HFF-Myc (cell line): ENCODE results near the gene YEATS4.
A peak's percentile ranks its signal among the peaks of the same experiment; 100 is the strongest.

Experiments used
- DNase-seq: peaks from one replicate; pipeline ENCODE4 v3.0.0-alpha.2; 2011; ENCODE audit warnings: low read depth; ENCODE audit errors: extremely low read depth
- H3K4me3 ChIP-seq: replicated peaks from 2 replicates; pipeline ENCODE4 v1.5.1; 2011; ENCODE audit warnings: low read depth, mild to moderate bottlenecking, control low read depth, low read length
- TF ChIP-seq, protein P1 (sequence below): IDR thresholded peaks from 2 replicates; pipeline ENCODE4 v1.5.1; 2012; ENCODE audit warnings: mild to moderate bottlenecking, low read depth, low read length, control low read depth; ENCODE audit errors: missing control alignments

The YEATS4 gene

DNA sequence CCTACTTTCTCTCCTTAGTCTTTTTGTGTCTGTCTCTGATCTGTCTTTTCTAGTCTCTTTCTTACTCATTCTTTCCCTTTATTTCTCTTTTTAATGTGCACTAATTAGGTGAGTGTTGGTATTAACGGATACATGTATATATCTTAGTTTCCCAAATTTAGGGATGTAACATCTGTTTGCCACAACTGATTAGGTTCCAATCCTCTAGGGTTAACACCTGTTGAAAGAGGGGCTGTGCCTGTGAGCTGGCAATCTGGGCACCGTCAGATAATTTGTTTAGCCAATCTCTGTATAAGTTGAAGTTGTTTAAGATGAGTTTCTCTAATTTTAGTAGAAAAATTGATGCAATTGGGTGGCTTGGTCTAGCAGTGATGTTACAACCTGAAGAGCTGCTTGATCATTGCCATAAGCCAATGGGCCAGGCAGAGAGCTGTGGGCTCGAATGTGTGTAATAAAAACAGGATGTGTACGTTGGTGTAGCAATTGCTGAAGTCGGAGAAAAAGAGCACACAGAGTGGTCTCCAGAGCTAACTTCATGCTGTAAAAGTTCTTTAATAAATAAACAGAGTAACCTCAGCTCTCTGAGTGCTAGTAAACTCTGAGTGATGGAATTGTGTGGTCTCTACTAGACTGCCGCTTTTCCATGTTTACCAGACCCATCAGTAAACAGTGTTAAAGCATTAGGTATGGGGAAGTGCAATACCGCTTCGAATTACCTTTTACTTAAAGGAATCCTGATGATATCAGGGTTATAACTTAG, 29.7 kb upstream of the YEATS4 start:
- TF ChIP-seq, protein P1, sequence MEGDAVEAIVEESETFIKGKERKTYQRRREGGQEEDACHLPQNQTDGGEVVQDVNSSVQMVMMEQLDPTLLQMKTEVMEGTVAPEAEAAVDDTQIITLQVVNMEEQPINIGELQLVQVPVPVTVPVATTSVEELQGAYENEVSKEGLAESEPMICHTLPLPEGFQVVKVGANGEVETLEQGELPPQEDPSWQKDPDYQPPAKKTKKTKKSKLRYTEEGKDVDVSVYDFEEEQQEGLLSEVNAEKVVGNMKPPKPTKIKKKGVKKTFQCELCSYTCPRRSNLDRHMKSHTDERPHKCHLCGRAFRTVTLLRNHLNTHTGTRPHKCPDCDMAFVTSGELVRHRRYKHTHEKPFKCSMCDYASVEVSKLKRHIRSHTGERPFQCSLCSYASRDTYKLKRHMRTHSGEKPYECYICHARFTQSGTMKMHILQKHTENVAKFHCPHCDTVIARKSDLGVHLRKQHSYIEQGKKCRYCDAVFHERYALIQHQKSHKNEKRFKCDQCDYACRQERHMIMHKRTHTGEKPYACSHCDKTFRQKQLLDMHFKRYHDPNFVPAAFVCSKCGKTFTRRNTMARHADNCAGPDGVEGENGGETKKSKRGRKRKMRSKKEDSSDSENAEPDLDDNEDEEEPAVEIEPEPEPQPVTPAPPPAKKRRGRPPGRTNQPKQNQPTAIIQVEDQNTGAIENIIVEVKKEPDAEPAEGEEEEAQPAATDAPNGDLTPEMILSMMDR: no peak
- DNase-seq: no peak
- H3K4me3 ChIP-seq: no peak overlapping the region

DNA sequence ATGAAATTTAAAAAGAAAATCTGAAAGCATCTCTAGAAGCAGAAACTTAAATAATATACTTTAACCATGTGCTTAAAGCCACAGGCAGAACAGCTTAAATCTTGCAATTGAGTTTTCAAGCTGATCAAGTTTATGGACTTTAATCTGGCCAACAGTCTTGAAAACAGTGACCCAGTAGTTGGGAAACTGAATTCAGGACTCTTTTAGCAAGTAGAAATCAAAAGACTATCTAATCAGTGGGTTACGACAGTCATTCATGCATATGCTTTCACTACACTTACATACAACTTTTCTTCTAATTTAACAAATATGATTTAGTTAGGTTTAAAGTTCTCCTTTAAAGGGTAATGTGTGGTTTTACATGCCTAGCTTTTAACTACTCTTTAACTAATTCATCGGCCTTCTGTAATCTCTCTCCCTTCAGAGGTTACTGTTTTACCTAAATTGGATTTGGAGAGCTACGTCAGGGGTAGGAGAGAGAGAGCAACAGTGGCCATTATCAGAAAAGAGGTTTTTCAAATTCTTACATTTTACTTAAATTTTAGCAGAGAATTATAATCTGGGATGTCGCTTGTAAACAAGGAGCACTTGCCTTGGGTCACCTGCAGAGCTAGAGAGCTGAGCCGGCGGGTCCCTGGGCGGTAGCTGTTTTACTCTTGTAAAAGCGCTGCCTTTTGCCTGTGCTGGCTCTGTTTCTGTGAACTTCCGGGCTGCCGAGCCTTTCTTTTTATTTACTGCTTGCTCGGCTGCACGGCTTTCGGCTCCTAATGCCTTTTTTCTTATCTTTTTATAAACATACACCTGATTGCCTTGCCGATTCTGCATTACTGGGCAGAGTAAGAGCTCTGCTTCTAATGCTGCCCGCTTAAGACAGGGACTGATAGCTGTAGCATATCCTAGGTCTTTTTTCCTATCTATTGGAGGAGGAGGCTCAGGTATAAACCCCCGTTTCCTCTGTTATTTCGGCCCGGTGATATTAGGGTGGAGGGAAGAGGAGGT, 28.8 kb upstream of the YEATS4 start:
- no peak for DNase-seq
- peak overlapping the region; percentile 15; the same call in 1 of the 2 replicates for H3K4me3 ChIP-seq
- TF ChIP-seq, protein P1: no peak

DNA sequence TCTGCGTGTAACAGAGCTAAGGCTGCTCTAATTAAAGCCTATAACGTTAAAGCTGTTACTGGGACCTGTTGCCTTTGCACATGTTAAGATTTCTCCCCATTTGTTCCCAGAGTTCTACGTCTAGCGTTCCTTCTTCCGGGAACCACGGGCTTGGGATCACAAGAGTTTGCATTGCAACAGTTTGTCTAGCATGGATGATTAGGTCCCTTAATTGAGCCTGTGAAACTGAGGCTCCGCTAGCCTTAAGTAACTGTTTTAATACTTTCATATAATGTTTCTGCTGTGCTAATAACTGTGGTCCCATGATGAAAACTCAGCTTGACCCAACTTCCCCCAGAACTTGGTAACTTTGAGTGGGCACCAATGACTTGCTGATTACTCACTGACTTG, 28.0 kb upstream of the YEATS4 start:
- no peak for DNase-seq
- TF ChIP-seq, protein P1: no peak
- H3K4me3 ChIP-seq: no peak overlapping the region

DNA sequence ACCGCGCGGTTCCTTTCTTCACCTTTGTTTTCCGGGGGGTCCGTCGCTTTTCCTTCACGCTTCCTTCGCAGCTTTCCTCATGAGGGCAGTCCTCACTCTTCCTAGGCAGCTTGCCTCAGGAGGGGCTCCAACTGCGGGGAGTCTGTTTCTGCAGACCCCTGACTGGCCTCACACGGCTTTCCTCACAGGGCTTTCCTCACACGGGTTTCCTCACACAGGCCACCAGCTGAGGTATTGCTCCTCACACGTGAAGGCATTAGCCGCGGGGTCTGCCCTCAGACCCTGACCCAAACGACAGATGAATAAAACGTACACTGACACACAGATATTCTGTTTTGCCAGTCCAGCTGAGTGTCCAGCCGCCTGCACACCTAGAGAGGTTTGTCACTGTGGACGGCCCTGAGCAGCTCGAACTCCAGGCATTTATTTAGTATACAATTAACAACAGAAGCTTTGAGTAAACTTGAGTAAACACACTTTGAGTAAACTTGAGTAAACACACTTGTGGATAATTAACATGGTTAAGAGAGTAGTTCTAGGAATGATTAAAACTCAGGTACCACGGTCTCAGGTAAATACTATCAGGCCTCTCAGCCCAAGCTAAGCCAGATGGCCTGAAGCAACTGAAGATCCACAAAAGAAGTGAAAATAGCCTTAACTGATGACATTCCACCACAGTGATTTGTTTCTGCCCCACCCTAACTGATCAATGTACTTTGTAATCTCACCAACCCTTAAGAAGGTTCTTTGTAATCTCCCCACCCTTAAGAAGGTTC, 27.4 kb upstream of the YEATS4 start:
- TF ChIP-seq, protein P1: no peak
- no peak for DNase-seq
- no peak overlapping the region for H3K4me3 ChIP-seq

DNA sequence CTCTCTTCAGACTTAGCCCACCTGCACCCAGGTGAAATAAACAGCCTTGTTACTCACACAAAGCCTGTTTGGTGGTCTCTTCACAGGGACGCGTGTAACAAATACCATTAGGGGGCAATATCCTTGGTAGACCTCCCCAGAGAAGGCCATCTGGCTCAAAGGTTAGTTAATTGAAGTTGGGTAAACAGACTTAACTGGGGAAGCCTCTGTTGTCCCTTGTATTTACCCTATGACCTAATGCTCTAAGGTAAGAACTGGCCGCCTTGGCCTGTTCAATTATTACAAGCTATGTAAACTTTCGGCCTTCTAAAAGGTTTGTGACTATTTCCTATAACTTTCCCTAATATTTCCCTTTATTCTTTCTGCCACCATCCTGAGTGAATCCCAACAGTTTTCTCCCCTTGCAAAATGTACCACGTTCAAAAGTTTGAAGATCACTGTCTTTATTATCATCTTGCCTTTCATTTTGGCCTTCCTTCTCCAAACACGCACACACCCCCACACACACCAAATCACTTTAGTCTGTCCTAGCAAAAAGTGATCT, 26.7 kb upstream of the YEATS4 start:
- TF ChIP-seq, protein P1: no peak
- H3K4me3 ChIP-seq: no peak overlapping the region
- no peak for DNase-seq

GRCh38 chr12:69334158-69334557, 25.4 kb upstream of the YEATS4 start:
- H3K4me3 ChIP-seq: no peak overlapping the region
- TF ChIP-seq, protein P1: no peak
- no peak for DNase-seq
